C4-2B (cell line): ENCODE results near the gene PLIN4.

Experiments used
- H3K27ac ChIP-seq: fragments of 450-650 bp; 2 replicates; pipeline ENCODE4 v1.5.1; 2017
- ZFX ChIP-seq: fragments of 450-650 bp; IDR thresholded peaks from 2 replicates; pipeline ENCODE4 v1.6.1; 2017
- TF ChIP-seq, protein P1 (sequence below): fragments of 450-650 bp; conservative IDR thresholded peaks from 2 replicates; pipeline ENCODE4 v1.5.1; 2017; ENCODE audit warnings: mild to moderate bottlenecking

The PLIN4 gene

DNA sequence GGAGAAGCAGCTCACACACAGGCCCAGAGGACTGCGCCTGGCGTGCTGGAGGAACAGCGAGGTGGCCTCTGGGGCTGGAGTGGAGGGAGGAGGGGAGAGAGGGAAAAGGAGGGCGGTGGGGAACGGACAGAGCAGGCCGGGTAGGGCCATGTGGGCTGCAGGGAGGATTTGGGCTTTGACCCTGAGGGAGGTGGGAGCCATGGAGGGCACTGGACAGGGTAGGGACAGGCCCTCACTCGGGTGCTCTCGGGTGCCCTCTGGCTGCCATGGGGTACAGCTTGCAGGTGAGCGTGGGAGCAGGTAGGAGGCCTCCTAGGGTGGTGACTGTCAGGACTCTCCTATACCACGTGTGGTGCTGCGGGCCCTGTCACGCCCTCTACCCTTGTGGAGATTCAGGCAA lies 22.8 kb downstream of the PLIN4 start:
- no peak overlapping the region for H3K27ac ChIP-seq
- TF ChIP-seq, protein P1, sequence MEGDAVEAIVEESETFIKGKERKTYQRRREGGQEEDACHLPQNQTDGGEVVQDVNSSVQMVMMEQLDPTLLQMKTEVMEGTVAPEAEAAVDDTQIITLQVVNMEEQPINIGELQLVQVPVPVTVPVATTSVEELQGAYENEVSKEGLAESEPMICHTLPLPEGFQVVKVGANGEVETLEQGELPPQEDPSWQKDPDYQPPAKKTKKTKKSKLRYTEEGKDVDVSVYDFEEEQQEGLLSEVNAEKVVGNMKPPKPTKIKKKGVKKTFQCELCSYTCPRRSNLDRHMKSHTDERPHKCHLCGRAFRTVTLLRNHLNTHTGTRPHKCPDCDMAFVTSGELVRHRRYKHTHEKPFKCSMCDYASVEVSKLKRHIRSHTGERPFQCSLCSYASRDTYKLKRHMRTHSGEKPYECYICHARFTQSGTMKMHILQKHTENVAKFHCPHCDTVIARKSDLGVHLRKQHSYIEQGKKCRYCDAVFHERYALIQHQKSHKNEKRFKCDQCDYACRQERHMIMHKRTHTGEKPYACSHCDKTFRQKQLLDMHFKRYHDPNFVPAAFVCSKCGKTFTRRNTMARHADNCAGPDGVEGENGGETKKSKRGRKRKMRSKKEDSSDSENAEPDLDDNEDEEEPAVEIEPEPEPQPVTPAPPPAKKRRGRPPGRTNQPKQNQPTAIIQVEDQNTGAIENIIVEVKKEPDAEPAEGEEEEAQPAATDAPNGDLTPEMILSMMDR = no peak
- TF ChIP-seq ZFX = no peak

DNA sequence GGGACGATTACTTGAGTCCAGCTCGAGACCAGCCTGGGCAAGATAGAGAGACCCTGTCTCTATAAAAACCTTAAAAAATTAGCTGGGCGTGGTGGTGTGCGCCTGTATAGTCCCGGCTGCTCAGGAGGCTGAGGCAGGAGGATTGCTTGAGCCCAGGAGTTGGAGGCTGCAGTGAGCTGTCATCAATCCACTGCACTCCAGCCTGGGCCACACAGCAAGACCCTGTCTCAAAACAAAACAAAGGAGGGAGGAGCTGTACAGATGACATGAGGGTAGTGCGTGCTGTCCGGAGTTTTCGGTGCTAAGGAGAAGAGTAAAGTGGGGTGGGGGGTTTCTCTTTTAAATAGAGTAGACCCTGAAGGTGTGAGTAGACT lies 23.6 kb downstream of the PLIN4 start:
- TF ChIP-seq ZFX = no peak
- TF ChIP-seq, protein P1 = no peak

GRCh38 chr19:4493929-4494690 lies 24.2 kb downstream of the PLIN4 start:
- TF ChIP-seq, protein P1 = no peak
- TF ChIP-seq ZFX = no peak
- no peak overlapping the region for H3K27ac ChIP-seq

More for the DNA sequence above, 23.6 kb downstream of the PLIN4 start:
- H3K27ac ChIP-seq = no peak overlapping the region

DNA sequence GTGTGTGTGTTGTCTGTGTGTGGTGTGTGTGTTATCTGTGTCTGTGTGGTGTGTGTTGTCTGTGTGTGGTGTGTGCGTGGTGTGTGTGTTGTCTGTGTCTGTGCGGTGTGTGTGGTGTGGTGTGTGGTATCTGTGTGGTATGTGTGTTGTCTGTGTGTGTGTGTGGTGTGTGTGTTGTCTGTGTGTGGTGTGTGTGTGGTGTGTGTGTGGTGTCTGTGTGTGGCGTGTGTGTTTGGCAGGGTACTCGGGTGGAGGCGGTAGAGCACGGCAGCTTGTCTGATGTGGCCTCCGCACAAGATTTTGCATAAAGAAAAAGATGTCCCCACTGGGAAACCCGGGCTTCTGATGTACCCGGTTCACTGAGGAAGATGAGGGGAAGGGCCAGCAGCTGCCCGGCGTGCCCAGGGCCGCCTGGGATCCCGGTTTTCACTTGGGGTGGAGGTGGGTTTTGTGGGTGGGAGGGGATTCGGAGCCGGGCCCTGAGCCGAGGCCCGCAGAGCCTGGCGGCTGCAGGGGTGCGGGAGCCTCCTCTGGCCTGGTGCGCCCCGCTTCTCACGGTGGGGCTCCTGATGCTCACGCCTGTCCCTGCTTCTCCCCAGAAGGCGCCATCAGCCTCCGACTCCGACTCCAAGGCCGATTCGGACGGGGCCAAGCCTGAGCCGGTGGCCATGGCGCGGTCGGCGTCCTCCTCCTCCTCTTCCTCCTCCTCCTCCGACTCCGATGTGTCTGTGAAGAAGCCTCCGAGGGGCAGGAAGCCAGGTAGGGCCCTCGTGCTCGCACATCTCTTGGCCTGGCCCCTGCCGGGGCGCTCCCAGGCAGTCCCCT lies 25.0 kb downstream of the PLIN4 start:
- H3K27ac ChIP-seq = no peak overlapping the region

GRCh38 chr19:4492337-4493103 lies 25.8 kb downstream of the PLIN4 start:
- no peak overlapping the region for H3K27ac ChIP-seq
- TF ChIP-seq, protein P1 = no peak
- no peak for TF ChIP-seq ZFX

More for the DNA sequence above, 25.0 kb downstream of the PLIN4 start:
- no peak for TF ChIP-seq ZFX
- TF ChIP-seq, protein P1 = no peak

DNA sequence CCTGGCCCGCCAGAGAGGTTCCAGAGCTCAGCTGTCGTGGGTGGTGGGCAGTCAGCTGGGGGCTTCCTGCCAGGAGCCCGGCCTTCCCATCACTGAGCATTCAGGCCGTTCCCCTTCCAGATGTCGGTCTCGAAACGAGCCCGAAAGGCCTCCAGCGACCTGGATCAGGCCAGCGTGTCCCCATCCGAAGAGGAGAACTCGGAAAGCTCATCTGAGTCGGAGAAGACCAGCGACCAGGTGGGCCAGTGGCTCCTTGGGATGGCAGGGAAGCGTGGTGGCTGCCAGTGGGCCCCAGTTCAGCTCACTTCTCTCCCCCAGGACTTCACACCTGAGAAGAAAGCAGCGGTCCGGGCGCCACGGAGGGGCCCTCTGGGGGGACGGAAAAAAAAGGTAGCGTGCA lies 26.8 kb downstream of the PLIN4 start:
- no peak for TF ChIP-seq ZFX
- TF ChIP-seq, protein P1 = no peak

GRCh38 chr19:4488496-4488895 lies 29.8 kb downstream of the PLIN4 start:
- H3K27ac ChIP-seq = no peak overlapping the region

More for the DNA sequence above, 26.8 kb downstream of the PLIN4 start:
- no peak overlapping the region for H3K27ac ChIP-seq

More at GRCh38 chr19:4488496-4488895, 29.8 kb downstream of the PLIN4 start:
- TF ChIP-seq ZFX = no peak
- TF ChIP-seq, protein P1 = no peak
